C4-2B (cell line): ENCODE measurements around the gene AGBL1.

Source experiments
- ZFX ChIP-seq: fragments of 450-650 bp; IDR thresholded peaks from 2 replicates; pipeline ENCODE4 v1.6.1; 2017
- TF ChIP-seq, protein P1 (sequence below): fragments of 450-650 bp; conservative IDR thresholded peaks from 2 replicates; pipeline ENCODE4 v1.5.1; 2017; ENCODE audit warnings: mild to moderate bottlenecking

DNA sequence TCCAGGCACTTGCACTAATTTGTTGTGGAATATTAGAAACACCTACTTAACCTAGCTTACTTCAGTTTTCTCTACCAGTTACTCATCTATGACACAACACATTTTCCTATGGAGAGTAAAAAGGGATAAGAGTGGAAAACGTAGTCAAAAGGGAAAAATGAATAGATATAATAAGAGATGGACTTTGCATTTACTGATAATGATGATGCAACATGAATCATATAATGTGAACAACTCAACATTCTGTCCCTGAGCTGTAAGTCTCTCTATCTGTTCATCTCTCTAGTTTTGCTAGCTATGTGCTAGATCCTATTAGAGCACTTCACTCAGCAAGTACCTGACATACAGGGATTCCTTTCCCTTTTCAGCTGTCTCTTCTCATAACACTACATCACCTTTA lies 627.1 kb downstream of the AGBL1 start:
- TF ChIP-seq, protein P1, sequence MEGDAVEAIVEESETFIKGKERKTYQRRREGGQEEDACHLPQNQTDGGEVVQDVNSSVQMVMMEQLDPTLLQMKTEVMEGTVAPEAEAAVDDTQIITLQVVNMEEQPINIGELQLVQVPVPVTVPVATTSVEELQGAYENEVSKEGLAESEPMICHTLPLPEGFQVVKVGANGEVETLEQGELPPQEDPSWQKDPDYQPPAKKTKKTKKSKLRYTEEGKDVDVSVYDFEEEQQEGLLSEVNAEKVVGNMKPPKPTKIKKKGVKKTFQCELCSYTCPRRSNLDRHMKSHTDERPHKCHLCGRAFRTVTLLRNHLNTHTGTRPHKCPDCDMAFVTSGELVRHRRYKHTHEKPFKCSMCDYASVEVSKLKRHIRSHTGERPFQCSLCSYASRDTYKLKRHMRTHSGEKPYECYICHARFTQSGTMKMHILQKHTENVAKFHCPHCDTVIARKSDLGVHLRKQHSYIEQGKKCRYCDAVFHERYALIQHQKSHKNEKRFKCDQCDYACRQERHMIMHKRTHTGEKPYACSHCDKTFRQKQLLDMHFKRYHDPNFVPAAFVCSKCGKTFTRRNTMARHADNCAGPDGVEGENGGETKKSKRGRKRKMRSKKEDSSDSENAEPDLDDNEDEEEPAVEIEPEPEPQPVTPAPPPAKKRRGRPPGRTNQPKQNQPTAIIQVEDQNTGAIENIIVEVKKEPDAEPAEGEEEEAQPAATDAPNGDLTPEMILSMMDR = no peak
- no peak for TF ChIP-seq ZFX
